Activated T-cell treated with anti-CD3 and anti-CD28 coated beads, Interleukin-2, amount 50 U/mL, for 1 hour (primary cell): ENCODE results near the gene PSMC3IP.

Experiments used
- DNase-seq: peaks from one replicate; pipeline ENCODE4 v3.0.0-alpha.2; 2020

Gene PSMC3IP

DNA sequence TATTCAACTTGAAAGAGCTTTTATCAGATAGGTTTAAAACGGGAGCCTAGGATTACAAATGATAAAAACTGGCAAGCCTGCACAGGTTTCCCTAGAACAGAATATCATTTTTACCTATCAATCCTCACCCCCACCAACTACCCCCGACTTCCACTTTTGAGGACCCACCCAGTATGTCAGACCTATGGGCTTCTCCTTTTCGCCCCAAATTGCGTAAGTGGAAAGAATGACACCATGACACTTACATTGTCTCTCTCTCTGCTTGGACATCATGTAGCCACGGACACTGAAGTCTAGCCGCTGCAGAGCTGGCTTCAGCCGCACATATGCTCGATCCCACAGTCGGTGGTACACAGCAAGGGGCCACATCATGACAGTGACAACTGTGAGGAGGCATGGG is 7.4 kb upstream of the PSMC3IP start:
- DNase-seq = no peak

GRCh38 chr17:42581744-42582270 is 4.3 kb upstream of the PSMC3IP start:
- no peak for DNase-seq

GRCh38 chr17:42579794-42580551 is 2.4 kb upstream of the PSMC3IP start:
- DNase-seq = no peak

DNA sequence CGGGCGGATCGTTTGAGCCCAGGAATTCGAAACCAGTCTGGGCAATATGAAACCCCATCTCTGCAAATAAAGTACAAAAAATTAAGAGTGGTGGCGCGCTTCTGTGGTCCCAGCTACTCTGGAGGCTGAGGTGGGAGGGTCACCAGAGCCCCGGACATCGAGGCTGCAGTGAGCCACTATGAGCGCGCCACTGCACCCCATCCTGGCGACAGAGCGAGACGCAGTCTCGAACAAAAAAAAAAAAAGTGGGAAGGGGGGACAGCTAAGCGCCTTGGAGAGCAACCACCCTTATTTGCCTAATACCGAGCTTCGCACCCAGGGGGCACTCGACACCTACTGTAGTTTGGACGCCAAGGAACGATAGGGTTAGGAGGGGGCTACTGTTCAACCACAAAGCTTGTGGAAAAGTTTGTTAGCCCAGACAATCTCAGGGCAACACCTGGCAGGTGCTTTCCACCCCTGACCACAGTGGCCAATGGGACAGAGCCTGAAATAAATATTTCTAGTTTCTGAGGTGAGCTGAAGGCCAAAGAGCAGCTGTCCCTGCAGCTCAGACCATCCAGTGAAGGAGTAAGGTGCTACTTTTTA is 847 bp upstream of the PSMC3IP start:
- peak; percentile 78 for DNase-seq

DNA sequence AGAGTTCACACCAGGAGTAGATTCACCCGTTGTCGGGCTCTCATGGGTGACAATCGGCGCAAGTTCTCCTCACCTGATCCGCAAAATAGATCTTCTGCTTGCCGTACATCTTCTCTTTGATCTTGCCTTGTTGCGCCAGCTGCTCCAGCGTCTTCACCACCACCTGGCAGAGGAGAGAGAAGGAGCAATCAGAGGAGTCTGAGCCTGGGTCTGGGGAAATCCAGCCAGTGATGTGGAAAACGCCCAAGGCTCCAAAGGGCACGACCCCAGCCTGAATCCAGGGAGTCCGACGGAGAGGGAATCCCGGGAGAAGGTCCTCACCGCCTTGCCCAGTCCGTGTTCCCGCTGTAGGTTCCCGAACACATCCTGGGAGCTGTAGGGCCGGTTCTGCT is 393 bp downstream of the PSMC3IP start:
- no peak for DNase-seq

GRCh38 chr17:42574463-42574862 is 3.1 kb downstream of the PSMC3IP start:
- DNase-seq = no peak

GRCh38 chr17:42573095-42573494 is 4.4 kb downstream of the PSMC3IP start:
- DNase-seq = no peak

DNA sequence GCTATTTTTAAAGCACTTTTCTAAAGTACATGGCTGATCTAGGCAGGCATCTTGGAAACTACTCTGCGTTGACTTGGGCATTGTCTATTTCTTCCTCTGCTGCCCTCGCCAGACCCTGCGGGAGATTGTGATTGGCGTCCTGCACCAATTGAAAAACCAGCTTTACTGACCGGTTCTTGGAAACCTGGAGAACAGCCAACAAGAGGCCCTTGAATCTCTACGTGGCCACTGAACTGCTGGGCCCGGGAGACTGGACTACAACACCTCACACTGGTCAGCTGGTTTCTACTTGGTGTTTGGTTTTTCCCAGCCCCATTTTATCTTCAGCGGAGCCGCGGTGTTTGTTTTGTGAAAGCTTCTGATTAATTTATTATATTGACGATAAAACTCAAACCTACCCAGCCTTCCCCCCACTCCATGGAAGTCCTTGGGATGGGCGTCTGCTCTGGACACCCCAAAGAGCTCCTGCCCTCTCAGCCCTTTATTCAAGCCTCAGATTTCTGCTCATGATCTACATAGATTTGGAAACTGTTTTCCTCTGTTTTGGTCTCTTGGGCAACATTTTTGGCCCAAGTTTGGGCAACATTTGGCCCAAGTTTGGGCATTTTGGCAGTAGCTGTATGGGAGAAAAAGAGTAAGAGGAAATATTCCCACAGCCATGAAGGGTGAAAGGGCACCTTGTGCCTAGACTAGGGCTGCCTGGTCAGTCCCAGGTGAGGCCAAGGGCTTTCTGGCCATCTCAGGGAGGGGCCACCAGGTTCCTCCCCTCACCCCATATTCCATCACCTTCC is 5.9 kb downstream of the PSMC3IP start:
- no peak for DNase-seq

DNA sequence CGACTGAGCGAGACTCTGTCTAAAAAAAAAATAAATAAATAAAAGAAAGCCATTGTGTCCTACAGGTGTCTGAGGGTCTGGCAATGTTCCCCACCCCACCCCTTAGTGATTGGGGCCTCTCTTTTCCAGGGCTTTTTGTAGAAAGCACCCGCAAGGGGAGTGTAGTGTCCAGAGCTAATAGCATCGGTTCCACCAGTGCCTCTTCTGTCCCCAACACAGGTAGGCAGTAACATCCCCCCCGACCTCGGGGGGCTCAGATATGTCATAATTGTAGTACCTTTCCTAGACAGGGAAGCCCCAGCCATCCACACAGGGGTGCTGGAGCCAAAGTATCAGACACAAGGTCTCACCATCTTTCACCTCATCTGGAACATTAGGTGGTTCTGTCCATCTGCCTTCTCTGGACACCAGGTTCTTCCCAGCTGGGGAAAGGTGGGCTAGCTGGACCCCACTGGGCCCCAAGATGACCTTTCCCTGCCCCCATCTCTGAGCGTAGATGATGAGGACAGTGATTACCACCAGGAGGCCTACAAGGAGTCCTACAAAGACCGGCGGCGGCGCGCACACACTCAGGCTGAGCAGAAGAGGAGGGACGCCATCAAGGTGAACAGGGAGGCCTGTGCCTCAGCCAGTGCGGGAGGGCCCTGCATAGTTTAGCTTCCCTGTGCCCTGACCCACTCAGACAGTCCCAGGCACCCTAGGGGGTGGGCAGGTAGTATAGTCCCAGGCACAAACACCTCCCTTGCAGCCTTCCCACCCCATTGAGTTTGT is 9.0 kb downstream of the PSMC3IP start:
- no peak for DNase-seq

DNA sequence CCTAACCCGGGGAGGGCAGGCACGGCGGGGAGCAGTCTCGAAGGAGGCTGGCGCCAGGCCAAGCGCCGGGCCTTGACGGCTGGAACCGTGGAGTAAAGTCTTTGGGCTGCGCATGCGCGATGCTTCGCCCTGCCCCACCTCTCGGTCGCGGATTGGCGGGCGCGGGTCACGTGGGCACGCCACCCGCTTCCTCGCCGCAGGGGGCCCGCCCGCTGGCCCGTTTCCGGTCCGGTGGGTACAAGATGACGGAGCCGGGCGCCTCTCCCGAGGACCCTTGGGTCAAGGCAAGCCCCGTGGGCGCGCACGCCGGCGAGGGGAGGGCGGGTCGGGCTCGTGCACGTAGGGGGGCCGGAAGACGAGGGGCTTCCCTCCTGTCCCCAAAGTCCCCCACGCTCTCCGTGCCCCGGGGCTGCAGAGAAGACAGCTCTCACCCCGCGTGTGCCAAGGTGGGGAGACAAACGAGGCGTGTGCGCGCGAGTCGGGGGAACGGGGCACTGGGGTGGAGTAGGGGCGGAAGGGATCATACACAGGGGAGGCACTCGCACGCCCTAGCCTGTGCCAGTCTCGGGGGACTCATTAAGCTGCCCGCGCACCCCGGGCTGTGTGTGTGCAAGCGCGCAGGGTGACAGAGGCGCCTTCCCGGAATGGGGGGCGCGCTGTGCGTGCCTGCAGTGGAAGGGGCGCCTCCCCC is 10.5 kb downstream of the PSMC3IP start, which contains the start of gene MLX:
TSS of gene MLX (plus strand) at position 218 of the 691 bp plus-strand sequence. CDS start at position 243, 25 bp downstream.
- peak; percentile 91 for DNase-seq

- DNase-seq = no peak
Observed at GRCh38 chr17:42566215-42566882, 11.2 kb downstream of the PSMC3IP start.

DNA sequence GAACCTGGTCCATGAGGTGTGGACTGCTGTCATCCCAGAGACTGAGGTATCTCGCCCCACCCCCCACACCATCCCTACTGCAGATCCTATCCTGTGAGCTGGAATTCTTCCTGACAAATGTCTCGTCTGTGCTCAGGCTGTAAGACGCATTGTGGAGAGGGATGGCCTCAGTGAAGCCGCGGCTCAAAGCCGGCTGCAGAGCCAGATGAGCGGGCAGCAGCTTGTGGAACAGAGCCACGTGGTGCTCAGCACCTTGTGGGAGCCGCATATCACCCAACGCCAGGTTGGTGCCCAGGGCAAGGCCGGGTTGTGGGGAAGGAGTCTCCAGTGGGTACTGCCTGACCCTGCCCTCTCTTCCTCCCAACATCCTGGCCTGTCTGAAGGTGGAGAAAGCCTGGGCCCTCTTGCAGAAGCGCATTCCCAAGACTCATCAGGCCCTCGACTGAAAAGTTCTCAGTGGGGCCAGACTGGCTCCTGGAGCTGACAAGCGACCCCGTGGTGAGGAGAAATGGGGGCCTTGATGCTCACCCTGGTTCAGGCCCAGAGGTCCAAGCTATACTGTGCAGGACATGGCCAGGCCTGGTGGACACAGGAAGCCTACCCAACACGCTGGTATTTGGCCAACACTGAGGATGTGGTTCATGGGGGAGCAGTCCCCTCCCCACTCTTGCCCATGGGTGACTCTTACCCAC is 11.9 kb downstream of the PSMC3IP start:
- DNase-seq = no peak

- DNase-seq = no peak
Observed at GRCh38 chr17:42564815-42565522, 12.6 kb downstream of the PSMC3IP start.

GRCh38 chr17:42563950-42564349 is 13.6 kb downstream of the PSMC3IP start:
- DNase-seq = no peak

DNA sequence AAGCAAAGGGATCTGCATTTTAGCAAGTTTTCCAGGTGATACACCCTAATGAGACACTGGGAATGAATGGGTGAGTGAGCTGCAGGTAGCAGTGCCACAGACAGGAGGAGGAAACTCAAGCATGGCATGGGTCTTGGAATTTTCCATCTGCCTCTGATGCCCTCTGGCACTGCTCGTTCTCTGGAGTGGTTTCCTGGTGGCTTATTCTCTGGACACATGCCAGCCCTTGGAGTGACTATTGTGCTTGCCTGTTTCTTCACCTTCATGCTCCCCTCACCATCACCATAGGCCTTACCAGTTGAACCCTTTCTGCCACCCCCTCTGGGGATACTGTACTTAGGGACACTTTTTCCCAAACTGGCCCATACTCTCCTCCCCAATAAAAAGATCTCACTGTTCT is 14.0 kb downstream of the PSMC3IP start:
- no peak for DNase-seq

GRCh38 chr17:42563143-42563509 is 14.4 kb downstream of the PSMC3IP start:
- no peak for DNase-seq

DNA sequence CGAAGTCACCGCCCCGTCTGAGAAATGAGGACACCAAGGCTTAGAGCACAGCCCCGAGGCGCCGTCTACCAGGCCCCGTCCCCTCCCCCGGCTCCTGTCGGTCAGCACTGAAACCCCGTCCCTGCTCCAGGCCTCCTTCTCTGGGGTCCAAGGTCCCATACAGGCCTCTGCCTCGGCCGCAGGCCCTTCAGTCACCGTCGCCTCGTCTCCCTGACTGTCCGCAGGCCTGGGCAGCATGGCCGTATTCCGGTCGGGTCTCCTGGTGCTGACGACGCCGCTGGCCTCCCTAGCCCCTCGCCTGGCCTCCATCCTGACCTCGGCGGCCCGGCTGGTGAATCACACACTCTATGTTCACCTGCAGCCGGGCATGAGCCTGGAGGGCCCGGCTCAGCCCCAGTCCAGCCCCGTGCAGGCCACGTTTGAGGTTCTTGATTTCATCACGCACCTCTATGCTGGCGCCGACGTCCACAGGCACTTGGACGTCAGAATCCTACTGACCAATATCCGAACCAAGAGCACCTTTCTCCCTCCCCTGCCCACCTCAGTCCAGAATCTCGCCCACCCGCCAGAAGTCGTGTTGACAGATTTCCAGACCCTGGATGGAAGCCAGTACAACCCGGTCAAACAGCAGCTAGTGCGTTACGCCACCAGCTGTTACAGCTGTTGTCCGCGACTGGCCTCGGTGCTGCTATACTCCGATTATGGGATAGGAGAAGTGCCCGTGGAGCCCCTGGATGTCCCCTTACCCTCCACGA is 15.0 kb downstream of the PSMC3IP start:
- DNase-seq = no peak

DNA sequence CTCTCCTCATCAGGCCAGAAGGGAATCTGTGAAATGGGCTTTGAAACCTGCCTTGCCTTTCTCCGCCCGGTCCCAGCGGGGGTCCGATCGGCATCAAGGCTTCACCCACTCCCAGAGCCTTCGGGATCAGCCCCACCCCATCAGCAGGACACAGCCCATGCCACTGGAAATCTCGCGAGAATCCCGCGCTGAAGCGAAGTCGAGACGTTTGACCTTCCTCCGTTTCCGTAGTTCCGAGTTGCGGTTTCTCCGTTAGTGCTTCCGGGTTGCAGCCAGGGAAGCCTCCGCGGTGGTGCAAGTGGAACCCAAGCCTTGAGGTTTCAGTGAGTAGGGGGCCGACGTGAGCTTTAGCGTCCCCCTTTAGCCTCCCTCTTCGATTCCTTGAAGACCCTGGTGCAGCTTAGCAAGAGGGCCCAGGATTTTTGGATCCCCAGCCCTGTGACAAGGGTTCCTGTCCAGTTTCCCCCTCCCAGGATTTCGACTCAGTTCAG is 15.6 kb downstream of the PSMC3IP start, which contains the start of gene COASY:
TSS of gene COASY (plus strand) at position 252 of the 491 bp plus-strand sequence. CDS start 475 bp downstream, outside the sequence.
- peak; percentile 88 for DNase-seq

DNA sequence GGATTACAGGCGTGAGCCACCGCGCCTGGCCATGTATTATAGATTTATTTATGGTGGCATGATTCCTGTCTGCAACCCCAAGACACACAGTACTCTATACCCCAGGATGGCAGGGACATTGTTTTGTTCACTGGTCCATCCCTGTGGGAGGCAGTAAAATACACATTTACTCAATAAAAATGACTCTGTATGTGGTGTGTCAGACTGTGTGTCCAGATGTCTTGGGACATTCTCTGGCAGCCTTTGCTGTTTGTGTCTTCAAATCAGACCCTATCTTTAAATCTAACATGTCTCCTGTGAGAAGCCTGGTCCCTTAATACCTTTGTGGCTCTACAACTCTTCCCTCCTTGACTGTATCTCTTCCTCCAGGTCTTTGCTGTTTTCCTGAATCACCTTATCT is 17.3 kb downstream of the PSMC3IP start:
- no peak for DNase-seq
